Activated gamma-delta T cell (primary cell): ENCODE measurements around the gene ZMYM1.
"Not testable (repeated sequence)": the region's sequence is repeated elsewhere in the genome, so short reads cannot be mapped to it uniquely, and the experiment has no call there.

Experiments used
- DNase-seq: peaks from one replicate; lab custom pipeline; 2025; lab: John Stamatoyannopoulos, UW
- total RNA-seq, 2 donors: gene quantifications; one replicate each; lab custom pipeline; 2026; lab: John Stamatoyannopoulos, UW

Gene ZMYM1
- total RNA-seq: 35.3 to 46.9 reads per million in 2 donors

GRCh38 chr1:35079003-35079930, at the start of gene ZMYM1:
Gene ZMYM1 (plus strand): TSS chr1:35079385. CDS start chr1:35093988, 14,603 bp downstream.
- peak; percentile 66 for DNase-seq

DNA sequence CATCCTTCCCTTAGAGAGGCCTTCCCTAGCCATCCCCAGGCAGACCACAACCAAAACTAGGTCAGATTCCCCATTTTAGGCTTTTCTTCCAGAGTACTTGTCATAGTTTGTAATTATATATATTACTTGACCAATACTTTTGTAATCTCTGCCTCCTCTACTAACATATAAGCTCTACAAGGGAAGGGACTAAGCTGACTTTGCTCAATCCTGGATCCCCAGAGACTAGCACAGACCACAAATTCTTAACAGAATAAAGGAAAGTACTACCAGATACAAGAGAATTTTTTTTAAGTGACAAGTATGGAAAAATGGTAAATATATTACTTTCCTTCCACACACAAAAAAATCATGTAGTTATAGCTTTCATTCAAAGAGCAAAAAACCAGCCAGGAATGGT, 49.4 kb upstream of the ZMYM1 start:
- no peak for DNase-seq

- no peak for DNase-seq
Observed at GRCh38 chr1:35030338-35030737, 48.8 kb upstream of the ZMYM1 start.

DNA sequence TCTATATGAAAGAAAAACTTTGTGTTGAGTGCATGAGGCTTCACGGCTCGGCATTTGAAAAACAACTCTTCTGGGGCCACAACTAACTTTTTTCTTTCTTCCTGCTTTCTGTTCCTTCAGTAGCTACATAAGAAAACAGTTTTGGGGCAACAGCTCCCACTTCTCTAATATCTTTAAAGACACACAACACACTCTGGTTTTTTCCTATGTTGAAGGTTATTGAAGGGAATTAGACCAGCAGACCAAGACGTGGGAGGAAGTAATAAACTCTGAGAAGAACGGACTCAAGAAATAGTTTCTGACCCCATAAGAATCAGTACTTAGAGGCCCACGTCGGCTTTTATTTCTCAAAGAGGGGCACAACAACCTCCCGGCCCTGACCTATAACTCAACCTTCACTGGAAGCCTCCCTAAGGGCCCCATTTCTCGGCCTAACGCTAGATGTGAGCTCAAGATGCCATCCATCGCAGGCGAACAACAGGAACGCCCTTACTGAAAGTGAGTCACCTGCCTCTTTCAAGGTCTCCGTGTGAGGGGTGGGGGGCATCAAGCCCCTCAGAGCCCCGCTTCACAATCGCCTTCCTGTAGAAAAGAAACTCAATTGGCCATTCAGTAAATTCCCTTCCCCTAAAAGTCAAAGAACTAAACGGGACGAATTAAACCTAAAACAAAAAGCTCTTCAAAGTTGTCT, 48.3 kb upstream of the ZMYM1 start:
- no peak for DNase-seq

GRCh38 chr1:35032384-35032739, 46.8 kb upstream of the ZMYM1 start:
- DNase-seq: no peak

GRCh38 chr1:35033346-35033745, 45.8 kb upstream of the ZMYM1 start:
- no peak for DNase-seq

GRCh38 chr1:35036621-35037020, 42.6 kb upstream of the ZMYM1 start:
- no peak for DNase-seq

DNA sequence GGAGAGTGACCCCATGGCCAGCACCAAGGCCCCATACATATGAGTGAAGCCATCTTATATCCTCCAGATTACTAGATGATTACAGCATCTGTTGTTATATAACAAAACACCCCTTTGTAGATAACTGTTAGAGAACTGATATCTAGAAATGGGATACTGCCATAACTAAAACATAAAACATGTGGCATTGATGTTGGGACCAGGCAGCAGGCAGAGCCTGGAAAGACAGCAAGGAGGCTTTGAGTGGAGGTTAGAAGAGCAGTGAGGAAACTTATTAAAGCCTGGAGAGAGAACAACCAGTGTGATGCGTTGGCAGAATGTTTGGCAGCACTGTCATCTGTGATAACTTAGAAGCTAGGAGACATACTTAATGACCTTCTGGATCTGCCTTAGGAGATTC, 42.0 kb upstream of the ZMYM1 start:
- DNase-seq: no peak

DNA sequence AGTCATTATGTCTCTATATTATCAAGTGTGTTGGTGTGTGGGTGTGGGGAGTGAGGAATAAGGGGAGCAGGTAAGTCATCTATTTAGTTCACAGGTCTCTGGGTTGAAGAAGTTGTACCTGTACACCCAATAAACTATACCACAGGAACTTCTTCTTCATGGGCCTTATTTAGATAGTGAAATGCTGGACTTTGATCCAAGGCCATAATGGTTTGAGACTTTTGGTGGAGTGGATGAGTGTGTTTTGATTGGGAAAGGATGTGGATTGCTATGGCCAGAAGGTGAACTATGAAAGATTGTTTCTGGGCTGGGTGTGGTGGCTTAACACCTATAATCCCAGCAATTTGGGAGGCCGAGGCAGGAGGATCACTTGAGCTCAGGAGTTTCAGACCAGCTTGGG, 40.5 kb upstream of the ZMYM1 start:
- no peak for DNase-seq

DNA sequence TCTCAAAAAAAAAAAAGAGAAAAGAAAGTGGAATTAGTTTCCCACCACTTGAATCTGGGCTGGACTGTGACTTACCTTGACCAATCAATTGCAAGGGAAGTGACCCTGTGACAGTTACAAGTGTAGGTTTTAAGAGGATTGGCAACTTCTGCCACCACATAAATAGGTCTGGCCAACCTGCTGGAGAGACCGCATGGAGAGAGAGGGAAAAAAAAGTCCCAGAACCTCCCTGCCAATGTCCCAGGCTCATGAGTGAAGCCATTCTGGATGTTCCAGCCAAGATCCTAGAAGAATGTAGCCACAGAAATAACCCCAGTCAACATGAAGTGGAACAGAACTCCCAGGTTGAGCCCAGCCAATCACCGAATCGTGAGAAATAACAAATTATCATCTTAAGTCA, 35.7 kb upstream of the ZMYM1 start:
- no peak for DNase-seq

DNA sequence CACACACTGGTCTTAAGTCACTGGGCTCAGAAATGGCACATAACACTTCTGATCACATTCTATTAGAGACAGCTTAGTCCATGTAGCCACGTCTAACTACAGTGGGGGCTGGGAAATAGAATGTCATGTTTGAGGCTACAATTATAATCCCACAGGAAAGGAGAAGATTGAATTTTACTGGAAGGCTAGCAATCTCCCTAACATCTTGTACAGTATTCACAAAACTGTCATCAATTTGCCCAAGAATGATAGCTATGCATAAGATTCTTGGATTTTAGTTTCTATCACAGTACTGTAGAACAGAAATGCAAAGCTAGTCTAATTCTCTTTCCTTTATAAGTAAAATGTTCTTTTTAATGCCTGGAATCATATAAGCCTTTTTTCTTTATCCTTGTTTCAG, 34.8 kb upstream of the ZMYM1 start:
- DNase-seq: no peak

GRCh38 chr1:35046730-35047129, 32.5 kb upstream of the ZMYM1 start:
- no peak for DNase-seq

- DNase-seq: no peak
Observed at GRCh38 chr1:35047188-35047858, 31.9 kb upstream of the ZMYM1 start.

DNA sequence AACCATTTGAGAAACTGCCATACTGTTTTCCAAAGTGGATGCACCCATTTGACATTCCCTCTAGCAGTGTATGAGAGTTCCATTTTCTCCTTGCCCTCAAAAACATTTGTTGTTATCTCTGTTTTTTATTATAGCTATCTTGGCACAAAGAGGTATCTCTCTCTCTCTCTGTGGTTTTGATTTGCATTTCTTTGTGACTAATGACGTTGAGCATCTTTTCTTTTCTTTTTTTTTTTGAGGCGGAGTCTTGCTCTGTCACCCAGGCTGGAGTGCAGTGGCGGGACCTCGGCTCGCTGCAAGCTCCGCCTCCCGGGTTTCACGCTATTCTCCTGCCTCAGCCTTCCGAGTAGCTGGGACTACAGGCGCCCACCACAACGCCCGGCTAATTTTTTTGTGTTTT, 30.1 kb upstream of the ZMYM1 start:
- DNase-seq: no peak

- DNase-seq: no peak
Observed at GRCh38 chr1:35053433-35053832, 25.8 kb upstream of the ZMYM1 start.

DNA sequence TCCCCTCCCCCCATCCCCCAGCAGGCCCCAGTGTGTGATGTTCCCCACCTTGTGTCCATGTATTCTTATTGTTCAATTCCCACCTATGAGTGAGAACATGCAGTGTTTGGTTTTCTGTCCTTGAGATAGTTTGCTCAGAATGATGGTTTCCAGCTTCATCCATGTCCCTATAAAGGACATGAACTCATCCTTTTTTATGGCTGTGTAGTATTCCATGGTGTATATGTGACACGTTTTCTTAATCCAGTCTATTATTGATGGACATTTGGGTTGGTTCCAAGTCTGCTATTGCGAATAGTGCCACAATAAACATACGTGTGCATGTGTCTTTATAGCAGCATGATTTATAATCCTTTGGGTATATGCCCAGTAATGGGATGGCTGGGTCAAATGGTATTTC, 24.9 kb upstream of the ZMYM1 start:
- DNase-seq: not testable (repeated sequence)

- not testable (repeated sequence) for DNase-seq
Observed at GRCh38 chr1:35058321-35058720, 20.9 kb upstream of the ZMYM1 start.

DNA sequence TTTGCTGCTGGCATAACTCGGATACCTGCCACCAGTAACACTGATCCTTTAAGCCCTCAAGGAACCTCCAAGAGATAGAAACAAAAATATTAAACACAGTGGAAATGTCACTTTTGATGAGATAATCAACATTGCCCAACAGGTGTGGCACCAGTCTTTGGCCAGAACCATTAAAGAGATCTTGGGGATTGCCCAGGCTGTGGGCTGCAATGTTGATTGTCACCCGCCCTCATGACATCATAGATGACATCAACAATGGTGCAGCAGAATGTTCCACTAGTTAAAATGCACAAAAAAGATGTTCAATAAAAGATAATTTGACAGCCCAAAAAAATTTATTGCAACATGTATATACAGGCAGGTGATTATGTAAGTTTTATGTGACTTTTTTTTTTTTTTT, 20.2 kb upstream of the ZMYM1 start:
- no peak for DNase-seq

- DNase-seq: no peak
Observed at GRCh38 chr1:35062518-35063196, 16.5 kb upstream of the ZMYM1 start.

- no peak for DNase-seq
Observed at GRCh38 chr1:35064265-35064664, 14.9 kb upstream of the ZMYM1 start.

DNA sequence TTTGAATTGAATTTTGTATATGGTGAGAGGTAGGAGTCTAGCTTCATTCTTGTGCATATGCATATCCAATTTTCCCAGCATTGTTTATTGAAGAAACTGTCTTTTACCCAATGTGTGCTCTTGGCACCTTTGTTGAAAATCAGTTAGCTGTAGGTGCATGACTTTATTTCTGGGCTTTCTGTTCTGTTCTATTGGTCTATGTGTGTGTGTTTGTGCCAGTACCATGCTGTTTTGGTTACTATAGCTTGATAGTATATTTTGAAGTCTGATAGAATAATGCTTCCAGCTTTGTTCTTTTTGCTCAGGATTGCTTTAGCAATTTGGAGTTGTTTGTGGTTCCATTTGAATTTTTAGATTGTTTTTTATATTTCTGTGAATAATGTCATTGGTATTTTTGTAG, 9.4 kb upstream of the ZMYM1 start:
- no peak for DNase-seq

DNA sequence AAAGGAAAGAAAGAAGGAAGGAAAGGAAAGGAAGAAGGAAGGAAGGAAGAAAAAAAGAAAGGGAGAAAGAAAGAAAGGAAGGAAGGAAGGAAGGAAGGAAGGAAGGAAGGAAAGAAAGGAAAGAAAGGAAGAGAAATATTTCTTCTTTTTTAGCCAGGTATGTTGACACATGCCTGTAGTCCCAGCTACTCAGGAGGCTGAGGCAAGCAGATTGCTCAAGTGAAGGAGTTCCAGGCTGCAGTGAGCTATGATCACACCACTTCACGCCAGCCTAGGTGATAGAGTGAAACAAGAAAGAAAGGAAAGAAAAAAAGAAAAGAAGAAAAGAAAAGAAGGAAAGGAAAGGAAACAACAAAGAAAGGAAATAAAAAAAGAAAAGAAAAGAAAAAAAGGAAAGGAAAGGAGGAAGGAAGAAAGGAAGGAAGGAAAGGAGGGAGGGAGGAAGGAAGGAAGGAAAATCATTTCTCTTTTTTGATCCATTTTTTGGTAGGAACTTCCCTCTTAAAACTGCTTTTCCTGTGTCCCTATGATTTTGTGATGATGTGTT, 5.8 kb upstream of the ZMYM1 start:
- no peak for DNase-seq
